Neural progenitor cell (in vitro differentiated cells): Measurements from ENCODE around the gene TAF11. TPM values are rescaled to one million over a fixed set of nuclear protein-coding genes. Genes with fewer than 3 reads are reported as not detected.

ENCODE experiments used
- DNase-seq: peaks from one replicate; pipeline ENCODE4 v3.0.0-alpha.2; 2016; ENCODE audit warnings: low spot score
- H2AFZ ChIP-seq: fragments of 200-600 bp; sonication (generic); replicated peaks from 2 replicates; pipeline ENCODE4 v1.6.1; 2016; ENCODE audit warnings: antibody characterized with exemption
- H3F3A ChIP-seq: fragments of 200-600 bp; sonication (generic); 2 replicates; pipeline ENCODE4 v1.6.1; 2016; ENCODE audit warnings: antibody characterized with exemption, low read depth
- H3K27ac ChIP-seq: fragments of 200-600 bp; sonication (generic); 2 replicates; pipeline ENCODE4 v1.5.1; 2016; ENCODE audit warnings: mild to moderate bottlenecking
- H3K27me3 ChIP-seq: fragments of 200-600 bp; sonication (generic); 2 replicates; pipeline ENCODE4 v1.6.1; 2016; ENCODE audit warnings: mild to moderate bottlenecking, moderate library complexity
- H3K36me3 ChIP-seq: fragments of 200-600 bp; sonication (generic); 2 replicates; pipeline ENCODE4 v1.5.1; 2016
- H3K4me1 ChIP-seq: fragments of 200-600 bp; sonication (generic); 2 replicates; pipeline ENCODE4 v1.6.1; 2016; ENCODE audit warnings: mixed run types
- H3K4me2 ChIP-seq: fragments of 200-600 bp; sonication (generic); 2 replicates; pipeline ENCODE4 v1.6.1; 2016
- H3K4me3 ChIP-seq: fragments of 200-600 bp; sonication (generic); 2 replicates; pipeline ENCODE4 v1.5.1; 2016
- H3K79me2 ChIP-seq: fragments of 200-600 bp; sonication (generic); 2 replicates; pipeline ENCODE4 v1.6.1; 2016; ENCODE audit warnings: low read depth
- H3K9ac ChIP-seq: fragments of 200-600 bp; sonication (generic); 2 replicates; pipeline ENCODE4 v1.6.1; 2016
- H3K9me3 ChIP-seq: fragments of 200-600 bp; sonication (generic); 2 replicates; pipeline ENCODE4 v1.5.1; 2016; ENCODE audit warnings: low read depth
- H4K20me1 ChIP-seq: fragments of 200-600 bp; sonication (generic); 2 replicates; pipeline ENCODE4 v1.6.1; 2016; ENCODE audit warnings: low read depth
- H3K27ac Mint-ChIP-seq: 3 replicates; pipeline ENCODE4 v1.8.0; 2021; ENCODE audit warnings: mixed read lengths
- H3K27me3 Mint-ChIP-seq: 2 replicates; pipeline ENCODE4 v1.8.0; 2022; ENCODE audit warnings: low read depth, mild to moderate bottlenecking, inconsistent platforms, moderate library complexity, mixed read lengths; ENCODE audit not compliant: insufficient read depth
- H3K36me3 Mint-ChIP-seq: 3 replicates; pipeline ENCODE4 v1.8.0; 2021; ENCODE audit warnings: mixed read lengths
- H3K4me1 Mint-ChIP-seq: 3 replicates; pipeline ENCODE4 v1.8.0; 2021; ENCODE audit warnings: mixed read lengths
- H3K4me3 Mint-ChIP-seq: 3 replicates; pipeline ENCODE4 v1.8.0; 2021; ENCODE audit warnings: mild to moderate bottlenecking, moderate library complexity, mixed read lengths
- H3K9me3 Mint-ChIP-seq: 3 replicates; pipeline ENCODE4 v1.8.0; 2020; ENCODE audit warnings: mixed read lengths
- EZH2 ChIP-seq: fragments of 200-600 bp; sonication (generic); IDR thresholded peaks from 2 replicates; pipeline ENCODE4 v1.6.1; 2017; ENCODE audit warnings: antibody characterized with exemption, mild to moderate bottlenecking, moderate library complexity
- EZH2phosphoT487 ChIP-seq: fragments of 200-600 bp; sonication (generic); IDR thresholded peaks from 2 replicates; pipeline ENCODE4 v1.6.1; 2017; ENCODE audit warnings: antibody characterized with exemption
- total RNA-seq: library from RNA; depleted of rRNA; stranded (reverse); fragments of >200 nt; gene quantifications from 2 replicates; pipeline ENCODE4 v1.2.3, GENCODE V29; 2015; ENCODE audit warnings: low replicate concordance
- TF ChIP-seq, protein P1 (sequence below): fragments of 200-600 bp; sonication (generic); IDR thresholded peaks from 2 replicates; pipeline ENCODE4 v1.5.1; 2017; ENCODE audit warnings: antibody characterized with exemption, mild to moderate bottlenecking

TAF11 gene
- total RNA-seq, 1 donor from 2014 or later = 75.0 TPM

DNA sequence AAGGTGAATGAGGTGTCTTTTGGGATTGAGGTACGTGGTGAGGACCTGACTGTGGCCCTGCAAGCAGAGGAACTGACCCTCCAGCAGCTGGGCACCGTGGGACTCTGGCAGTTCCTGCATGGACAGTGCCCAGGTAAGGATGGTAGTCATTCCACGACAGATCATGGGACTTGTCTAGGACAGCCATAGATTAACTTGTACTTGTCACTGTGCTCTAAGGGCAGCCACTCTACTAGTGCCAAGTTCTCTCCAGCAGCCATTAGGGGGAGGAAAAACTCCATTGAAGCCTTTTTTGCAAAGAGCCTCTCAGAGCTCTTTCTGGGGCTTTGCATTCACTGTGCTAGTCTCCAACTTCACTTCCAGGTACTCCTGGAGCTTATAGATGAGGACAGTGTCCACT, 20.4 kb downstream of the TAF11 start:
- Mint-ChIP-seq H3K4me1 (no peaks in the 10 kb centered on the region), H3K36me3 (peaks cover 3% of the 10 kb centered on the region), H3K4me3 (no peak overlapping the region), H3K27ac (no peak overlapping the region), H3K9me3 (no peaks in the 10 kb centered on the region), H3K27me3 (no peaks in the 10 kb centered on the region)
- no peaks in the 10 kb centered on the region for H3F3A ChIP-seq
- no peaks in the 10 kb centered on the region for H3K4me1 ChIP-seq
- no peak overlapping the region for H3K9ac ChIP-seq
- H3K27ac ChIP-seq = no peak overlapping the region
- no peak for TF ChIP-seq EZH2phosphoT487
- no peak for TF ChIP-seq EZH2
- TF ChIP-seq, protein P1, sequence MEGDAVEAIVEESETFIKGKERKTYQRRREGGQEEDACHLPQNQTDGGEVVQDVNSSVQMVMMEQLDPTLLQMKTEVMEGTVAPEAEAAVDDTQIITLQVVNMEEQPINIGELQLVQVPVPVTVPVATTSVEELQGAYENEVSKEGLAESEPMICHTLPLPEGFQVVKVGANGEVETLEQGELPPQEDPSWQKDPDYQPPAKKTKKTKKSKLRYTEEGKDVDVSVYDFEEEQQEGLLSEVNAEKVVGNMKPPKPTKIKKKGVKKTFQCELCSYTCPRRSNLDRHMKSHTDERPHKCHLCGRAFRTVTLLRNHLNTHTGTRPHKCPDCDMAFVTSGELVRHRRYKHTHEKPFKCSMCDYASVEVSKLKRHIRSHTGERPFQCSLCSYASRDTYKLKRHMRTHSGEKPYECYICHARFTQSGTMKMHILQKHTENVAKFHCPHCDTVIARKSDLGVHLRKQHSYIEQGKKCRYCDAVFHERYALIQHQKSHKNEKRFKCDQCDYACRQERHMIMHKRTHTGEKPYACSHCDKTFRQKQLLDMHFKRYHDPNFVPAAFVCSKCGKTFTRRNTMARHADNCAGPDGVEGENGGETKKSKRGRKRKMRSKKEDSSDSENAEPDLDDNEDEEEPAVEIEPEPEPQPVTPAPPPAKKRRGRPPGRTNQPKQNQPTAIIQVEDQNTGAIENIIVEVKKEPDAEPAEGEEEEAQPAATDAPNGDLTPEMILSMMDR = no peak
- H4K20me1 ChIP-seq = no peaks in the 10 kb centered on the region
- H2AFZ ChIP-seq = no peak overlapping the region
- H3K36me3 ChIP-seq = no peaks in the 10 kb centered on the region
- H3K9me3 ChIP-seq = no peaks in the 10 kb centered on the region
- H3K4me2 ChIP-seq = no peak overlapping the region
- no peaks in the 10 kb centered on the region for H3K79me2 ChIP-seq
- no peak for DNase-seq
- H3K27me3 ChIP-seq = no peaks in the 10 kb centered on the region
- no peak overlapping the region for H3K4me3 ChIP-seq

- Mint-ChIP-seq H3K36me3 (peaks cover 3% of the 10 kb centered on the region), H3K27ac (no peak overlapping the region), H3K9me3 (no peaks in the 10 kb centered on the region), H3K27me3 (no peaks in the 10 kb centered on the region), H3K4me3 (no peak overlapping the region), H3K4me1 (no peaks in the 10 kb centered on the region)
- no peaks in the 10 kb centered on the region for H3K27me3 ChIP-seq
- no peak for DNase-seq
- no peak for TF ChIP-seq EZH2
- TF ChIP-seq, protein P1 = no peak
- TF ChIP-seq EZH2phosphoT487 = no peak
- H3K9me3 ChIP-seq = no peaks in the 10 kb centered on the region
- no peak overlapping the region for H3K9ac ChIP-seq
- no peaks in the 10 kb centered on the region for H3K79me2 ChIP-seq
- H3K4me3 ChIP-seq = no peak overlapping the region
- H2AFZ ChIP-seq = no peak overlapping the region
- no peak overlapping the region for H3K4me2 ChIP-seq
- no peaks in the 10 kb centered on the region for H3K4me1 ChIP-seq
- H3K36me3 ChIP-seq = no peaks in the 10 kb centered on the region
- H4K20me1 ChIP-seq = no peaks in the 10 kb centered on the region
- H3K27ac ChIP-seq = no peak overlapping the region
- H3F3A ChIP-seq = no peaks in the 10 kb centered on the region
Measured at GRCh38 chr6:34866509-34866908, 21.3 kb downstream of the TAF11 start.

GRCh38 chr6:34865107-34865506, 22.7 kb downstream of the TAF11 start:
- Mint-ChIP-seq H3K36me3 (peaks cover 3% of the 10 kb centered on the region), H3K4me3 (no peak overlapping the region), H3K27me3 (no peaks in the 10 kb centered on the region), H3K4me1 (no peaks in the 10 kb centered on the region), H3K9me3 (no peaks in the 10 kb centered on the region), H3K27ac (no peak overlapping the region)
- H3K4me2 ChIP-seq = no peak overlapping the region
- H3K4me3 ChIP-seq = no peak overlapping the region
- H3K36me3 ChIP-seq = no peaks in the 10 kb centered on the region
- no peaks in the 10 kb centered on the region for H3K27me3 ChIP-seq
- no peaks in the 10 kb centered on the region for H3K4me1 ChIP-seq
- no peak overlapping the region for H3K9ac ChIP-seq
- no peaks in the 10 kb centered on the region for H4K20me1 ChIP-seq
- TF ChIP-seq EZH2 = no peak
- no peak for TF ChIP-seq EZH2phosphoT487
- TF ChIP-seq, protein P1 = no peak
- H3K27ac ChIP-seq = no peak overlapping the region
- no peaks in the 10 kb centered on the region for H3K79me2 ChIP-seq
- no peak for DNase-seq
- H3K9me3 ChIP-seq = no peaks in the 10 kb centered on the region
- H2AFZ ChIP-seq = no peak overlapping the region
- H3F3A ChIP-seq = no peaks in the 10 kb centered on the region

GRCh38 chr6:34864007-34864406, 23.8 kb downstream of the TAF11 start:
- no peaks in the 10 kb centered on the region for H4K20me1 ChIP-seq
- no peak overlapping the region for H3K4me3 ChIP-seq
- no peaks in the 10 kb centered on the region for H3K9me3 Mint-ChIP-seq
- H3K9me3 ChIP-seq = no peaks in the 10 kb centered on the region
- no peak overlapping the region for H2AFZ ChIP-seq
- no peaks in the 10 kb centered on the region for H3K4me1 ChIP-seq
- H3K27ac Mint-ChIP-seq = no peak overlapping the region
- no peak overlapping the region for H3K4me3 Mint-ChIP-seq
- no peak overlapping the region for H3K27ac ChIP-seq
- peaks cover 3% of the 10 kb centered on the region for H3K36me3 Mint-ChIP-seq
- no peaks in the 10 kb centered on the region for H3K36me3 ChIP-seq
- H3K27me3 ChIP-seq = no peaks in the 10 kb centered on the region
- H3F3A ChIP-seq = no peaks in the 10 kb centered on the region
- H3K79me2 ChIP-seq = no peaks in the 10 kb centered on the region
- H3K4me1 Mint-ChIP-seq = no peaks in the 10 kb centered on the region
- H3K27me3 Mint-ChIP-seq = no peaks in the 10 kb centered on the region
- DNase-seq = no peak
- no peak overlapping the region for H3K4me2 ChIP-seq
- H3K9ac ChIP-seq = no peak overlapping the region
- TF ChIP-seq, protein P1 = no peak
